ENCODE measurements around the gene ZNF521.

The ZNF521 gene

GRCh38 chr18:25250474-25250851, 101.5 kb downstream of the ZNF521 start:
- no peak for DNase-seq (ENCODE audit: low spot score)

- DNase-seq (ENCODE audit: low spot score) = no peak
Measured at GRCh38 chr18:25248755-25249154, 103.2 kb downstream of the ZNF521 start.

GRCh38 chr18:25247725-25248124, 104.2 kb downstream of the ZNF521 start:
- no peak for DNase-seq (ENCODE audit: low spot score)

GRCh38 chr18:25244924-25245698, 106.9 kb downstream of the ZNF521 start:
- no peak for DNase-seq (ENCODE audit: low spot score)

GRCh38 chr18:25244170-25244569, 107.8 kb downstream of the ZNF521 start:
- DNase-seq (ENCODE audit: low spot score) = no peak

GRCh38 chr18:25243754-25244153, 108.2 kb downstream of the ZNF521 start:
- DNase-seq (ENCODE audit: low spot score) = no peak

- no peak for DNase-seq (ENCODE audit: low spot score)
Measured at GRCh38 chr18:25243257-25243656, 108.7 kb downstream of the ZNF521 start.

GRCh38 chr18:25240420-25240770, 111.6 kb downstream of the ZNF521 start:
- DNase-seq (ENCODE audit: low spot score) = no peak

GRCh38 chr18:25239581-25240419, 112.2 kb downstream of the ZNF521 start:
- no peak for DNase-seq (ENCODE audit: low spot score)

- no peak for DNase-seq (ENCODE audit: low spot score)
Measured at GRCh38 chr18:25239151-25239550, 112.8 kb downstream of the ZNF521 start.

GRCh38 chr18:25237571-25238267, 114.2 kb downstream of the ZNF521 start:
- DNase-seq (ENCODE audit: low spot score) = no peak

GRCh38 chr18:25236736-25237135, 115.2 kb downstream of the ZNF521 start:
- DNase-seq (ENCODE audit: low spot score) = no peak

GRCh38 chr18:25235401-25236042, 116.4 kb downstream of the ZNF521 start:
- no peak for DNase-seq (ENCODE audit: low spot score)

GRCh38 chr18:25234740-25235345, 117.1 kb downstream of the ZNF521 start:
- DNase-seq (ENCODE audit: low spot score) = no peak

GRCh38 chr18:25234322-25234639, 117.7 kb downstream of the ZNF521 start:
- DNase-seq (ENCODE audit: low spot score) = no peak

GRCh38 chr18:25233528-25234321, 118.2 kb downstream of the ZNF521 start:
- DNase-seq (ENCODE audit: low spot score) = no peak

GRCh38 chr18:25231327-25231691, 120.7 kb downstream of the ZNF521 start:
- DNase-seq (ENCODE audit: low spot score) = no peak

- DNase-seq (ENCODE audit: low spot score) = no peak
Measured at GRCh38 chr18:25230658-25231326, 121.2 kb downstream of the ZNF521 start.

GRCh38 chr18:25229920-25230319, 122.0 kb downstream of the ZNF521 start:
- no peak for DNase-seq (ENCODE audit: low spot score)

- no peak for DNase-seq (ENCODE audit: low spot score)
Measured at GRCh38 chr18:25229081-25229480, 122.9 kb downstream of the ZNF521 start.

GRCh38 chr18:25228410-25228809, 123.6 kb downstream of the ZNF521 start:
- no peak for DNase-seq (ENCODE audit: low spot score)
